PC-3 (cell line): ENCODE results near the gene SULT1C4.

Experiments used
- CTCF ChIP-seq: fragments of 300-600 bp; sonication (generic); conservative IDR thresholded peaks from 2 replicates; pipeline ENCODE4 v1.5.1; 2017; ENCODE audit warnings: antibody characterized with exemption, low read depth, mild to moderate bottlenecking, low read length
- EZH2 ChIP-seq: fragments of 300-600 bp; sonication (generic); IDR thresholded peaks from one replicate; pipeline ENCODE4 v1.6.1; 2017; ENCODE audit warnings: antibody characterized with exemption, mild to moderate bottlenecking, low read length; ENCODE audit not compliant: unreplicated experiment
- EZH2phosphoT487 ChIP-seq: fragments of 300-600 bp; sonication (generic); IDR thresholded peaks from 2 replicates; pipeline ENCODE4 v1.6.1; 2018; ENCODE audit warnings: mild to moderate bottlenecking, antibody characterized with exemption, low read length, borderline replicate concordance

DNA sequence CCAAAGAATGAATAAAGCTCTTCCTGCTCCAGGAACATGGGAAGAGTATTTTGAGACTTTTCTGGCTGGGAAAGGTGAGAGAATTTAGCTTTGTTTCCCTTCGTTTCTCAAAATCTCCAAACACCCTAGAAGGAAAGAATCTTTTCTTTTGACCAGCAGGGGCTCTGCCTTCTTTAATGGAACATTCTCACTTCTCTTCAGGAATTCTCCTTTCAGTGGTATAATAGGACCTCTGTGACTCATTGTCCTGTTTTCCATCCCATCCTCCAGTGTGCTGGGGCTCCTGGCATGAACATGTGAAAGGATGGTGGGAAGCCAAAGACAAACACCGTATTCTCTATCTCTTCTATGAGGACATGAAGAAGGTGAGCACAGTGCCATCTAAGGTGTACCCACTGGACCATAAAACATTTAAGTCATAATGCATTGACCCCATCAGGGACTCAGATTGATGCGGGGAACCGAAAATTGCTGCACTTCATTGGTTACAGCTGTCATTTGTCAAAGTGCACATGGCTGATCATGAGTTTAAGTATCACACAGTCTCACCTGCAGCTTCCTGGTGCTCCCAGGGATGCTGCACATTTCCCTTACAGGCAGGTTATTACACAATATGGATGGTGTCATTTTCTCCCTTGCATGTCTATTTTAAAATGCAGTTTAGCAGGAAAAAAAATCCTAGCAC lies 5.5 kb downstream of the SULT1C4 start:
- TF ChIP-seq EZH2, result no peak
- peak; percentile 31; the same call in 1 of the 2 replicates for TF ChIP-seq CTCF
- TF ChIP-seq EZH2phosphoT487, result no peak
